Astrocyte of the hippocampus (primary cell): Measurements from ENCODE around the gene LIX1.
A peak's percentile ranks its signal among the peaks of the same experiment; 100 is the strongest.

Experiments
- DNase-seq: peaks from one replicate; pipeline ENCODE4 v3.0.0; 2011; ENCODE audit warnings: low read depth, low spot score

LIX1 gene

DNA sequence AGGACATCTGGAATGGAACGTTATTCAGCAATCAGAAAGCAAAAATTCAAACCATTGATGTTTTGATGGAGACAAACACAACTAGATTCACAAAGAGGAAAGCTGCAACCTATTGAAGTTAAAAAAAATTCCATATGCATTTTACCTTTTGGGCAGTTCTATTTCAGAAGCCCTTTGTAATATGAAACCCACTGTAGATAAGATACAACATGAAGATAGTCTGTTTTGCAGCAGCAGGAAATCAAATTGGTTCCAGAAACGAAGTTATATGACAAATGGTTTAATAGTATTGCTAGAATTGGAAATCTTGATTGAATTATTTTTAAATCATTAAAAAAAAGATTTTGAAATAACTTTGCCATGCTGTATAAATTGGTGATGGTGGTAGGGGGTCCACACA, 872 bp downstream of the LIX1 start:
- no peak for DNase-seq

DNA sequence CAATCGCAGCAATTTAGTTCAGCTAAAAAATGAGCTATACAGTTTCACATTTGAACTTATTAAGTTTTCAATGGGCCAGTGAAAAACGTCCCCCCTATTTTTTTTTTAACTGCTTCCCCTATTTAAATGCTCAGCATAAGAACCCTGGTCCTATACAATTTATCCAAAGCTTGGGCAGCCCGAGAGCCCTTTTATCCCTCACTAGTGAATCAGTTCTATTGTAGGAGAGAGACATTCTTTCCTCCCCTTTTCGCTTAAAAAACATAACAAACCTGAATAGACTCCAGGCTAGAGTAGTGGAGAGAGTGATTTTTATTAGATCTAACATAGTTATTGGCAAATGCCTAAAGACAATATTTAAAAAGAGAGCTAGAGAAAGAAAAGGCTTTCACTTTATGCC, 1.4 kb downstream of the LIX1 start:
- no peak for DNase-seq

DNA sequence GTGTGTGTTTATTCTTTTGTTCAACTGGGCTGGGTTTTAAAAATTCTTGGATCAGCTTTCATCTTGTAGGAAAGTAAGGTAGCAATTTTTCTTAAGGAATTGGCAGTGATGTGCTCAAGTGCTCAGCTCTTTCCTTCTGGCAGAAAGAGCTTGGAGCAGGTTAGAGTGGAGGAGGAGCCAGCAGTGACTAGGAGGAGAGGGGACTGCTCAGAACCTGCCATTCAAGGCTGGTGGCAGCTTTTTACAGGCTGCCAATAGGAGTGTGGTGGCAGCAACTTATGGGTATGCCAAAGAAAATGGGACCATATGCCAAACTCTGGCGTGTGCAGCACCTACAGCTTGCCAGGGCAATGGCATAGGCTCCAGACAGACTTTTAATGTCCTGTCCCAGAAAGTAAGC, 2.2 kb downstream of the LIX1 start:
- peak; percentile 49 for DNase-seq

- DNase-seq = no peak
Measured at GRCh38 chr5:97136475-97136874, 5.9 kb downstream of the LIX1 start.

DNA sequence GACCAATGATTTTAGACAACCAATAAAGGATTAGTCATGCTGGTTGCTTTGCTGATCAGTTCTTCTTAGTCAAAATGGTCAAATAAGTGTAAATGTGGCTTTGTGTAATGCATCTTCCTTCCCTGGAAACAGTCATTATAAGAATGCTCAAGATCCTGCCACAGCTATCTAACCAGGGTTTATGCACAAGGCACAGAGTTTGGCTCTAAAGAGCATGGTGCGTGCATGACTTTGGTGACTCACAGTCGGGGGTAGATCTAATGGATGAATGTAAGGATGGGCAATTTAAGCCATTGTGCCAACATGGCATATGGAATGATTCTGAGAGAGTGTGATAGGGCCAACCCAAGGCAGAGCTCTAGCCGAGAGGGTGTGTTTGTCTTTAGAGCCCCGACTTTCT, 6.5 kb downstream of the LIX1 start:
- DNase-seq = no peak

- DNase-seq = peak; percentile 71
Measured at GRCh38 chr5:97134634-97135033, 7.8 kb downstream of the LIX1 start.

- DNase-seq = no peak
Measured at GRCh38 chr5:97133101-97133500, 9.3 kb downstream of the LIX1 start.

- no peak for DNase-seq
Measured at GRCh38 chr5:97131921-97132320, 10.5 kb downstream of the LIX1 start.

DNA sequence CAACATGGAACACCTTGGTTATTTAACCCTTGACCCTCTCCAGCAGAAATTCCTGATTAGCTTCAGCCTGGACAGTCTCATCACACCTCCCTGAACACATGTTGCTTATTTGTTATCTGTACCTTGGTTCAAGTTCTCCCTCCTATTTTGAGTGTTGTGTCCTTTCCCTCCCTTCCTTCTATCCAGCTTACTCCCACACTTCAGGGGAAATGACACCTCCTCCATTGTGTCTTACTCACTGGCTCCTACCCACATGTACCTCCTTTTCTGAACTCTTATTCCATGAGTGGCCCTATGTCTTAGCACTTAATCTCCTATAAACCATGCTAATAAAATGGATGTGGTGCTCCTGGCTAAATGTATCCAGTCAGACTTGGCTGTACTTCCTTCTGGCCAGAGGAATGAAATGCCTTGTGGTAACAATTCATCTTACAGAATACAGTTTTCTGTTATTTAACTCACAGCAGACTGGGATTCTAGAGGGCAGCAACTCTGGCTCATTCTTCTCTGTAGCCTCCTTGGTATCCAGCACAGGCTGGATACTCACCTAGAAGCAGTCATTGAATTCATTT, 11.2 kb downstream of the LIX1 start:
- peak; percentile 87 for DNase-seq

- DNase-seq = no peak
Measured at GRCh38 chr5:97127727-97128126, 14.7 kb downstream of the LIX1 start.

GRCh38 chr5:97125125-97125683, 17.2 kb downstream of the LIX1 start:
- no peak for DNase-seq

DNA sequence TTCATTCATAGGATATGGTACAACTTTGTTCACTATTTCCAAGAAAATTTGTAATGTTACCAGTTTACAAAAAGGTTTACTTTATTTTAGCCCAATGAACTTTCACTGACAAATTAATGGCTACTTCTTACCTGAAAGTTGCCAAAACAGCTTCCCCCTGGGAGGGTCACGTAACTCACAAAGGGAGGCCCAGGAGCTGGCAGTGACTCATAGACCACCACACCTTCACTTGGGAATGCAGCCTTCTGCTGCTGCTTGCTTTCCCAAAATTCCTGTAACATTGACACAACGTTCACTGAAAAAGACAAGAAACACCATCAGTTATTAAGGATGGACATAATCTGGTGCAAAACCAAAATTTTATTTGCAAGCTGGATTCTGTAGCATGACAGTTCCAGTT, 18.1 kb downstream of the LIX1 start:
- no peak for DNase-seq

- DNase-seq = no peak
Measured at GRCh38 chr5:97121848-97122247, 20.6 kb downstream of the LIX1 start.

- no peak for DNase-seq
Measured at GRCh38 chr5:97120195-97120594, 22.2 kb downstream of the LIX1 start.

DNA sequence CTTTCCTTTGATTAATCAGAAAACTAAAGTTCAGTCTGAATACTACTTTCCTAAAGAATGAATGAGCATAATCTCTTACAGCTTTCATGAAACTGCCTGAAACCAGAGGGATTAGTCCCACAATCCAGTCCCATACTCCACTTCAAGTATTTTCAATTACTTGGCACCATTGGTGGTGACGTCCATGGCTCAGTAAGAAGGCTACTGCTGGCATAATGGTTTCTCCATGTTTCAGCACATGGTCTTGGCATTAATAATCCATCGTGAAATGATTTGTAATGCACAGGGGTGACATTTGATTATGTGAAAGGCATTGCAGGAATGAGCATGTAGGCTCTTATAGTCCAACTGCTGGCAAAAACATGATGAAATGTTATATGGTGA, 23.4 kb downstream of the LIX1 start:
- DNase-seq = no peak

DNA sequence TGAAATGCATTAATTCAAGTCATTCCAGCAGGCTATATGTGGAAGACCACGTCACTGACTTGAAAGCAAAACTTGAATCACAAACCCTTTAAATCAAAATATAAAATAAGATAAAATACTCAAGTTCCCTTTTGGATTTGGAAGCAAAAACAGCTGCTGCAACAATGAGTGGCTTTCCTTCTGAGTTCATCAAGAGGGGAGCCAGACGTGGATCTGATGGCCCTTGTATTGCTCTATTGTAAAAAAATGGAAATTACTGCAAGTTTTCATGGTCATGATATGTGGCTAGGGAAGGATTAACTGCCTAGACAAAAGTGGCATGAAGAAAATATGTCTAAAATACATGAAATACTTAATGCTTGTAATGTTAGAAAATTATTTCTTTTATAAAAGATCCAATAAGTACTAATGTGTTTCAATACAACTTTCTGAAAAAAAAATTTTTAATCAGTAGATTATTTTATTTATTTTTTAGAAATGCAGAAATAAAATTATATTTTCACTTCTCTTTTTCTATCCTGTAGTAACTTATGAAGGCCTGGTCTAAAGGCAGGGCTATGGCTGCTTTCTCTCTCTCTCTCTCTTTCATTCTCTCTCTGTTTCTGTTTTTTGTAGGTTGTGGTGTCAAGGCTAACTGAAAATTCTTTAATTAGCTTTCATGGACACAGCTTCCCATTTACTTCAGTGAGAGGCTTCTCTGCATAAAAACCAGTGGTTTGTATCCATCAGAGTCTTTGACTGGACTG, 24.0 kb downstream of the LIX1 start:
- DNase-seq = no peak

- DNase-seq = no peak
Measured at GRCh38 chr5:97115932-97116331, 26.5 kb downstream of the LIX1 start.

DNA sequence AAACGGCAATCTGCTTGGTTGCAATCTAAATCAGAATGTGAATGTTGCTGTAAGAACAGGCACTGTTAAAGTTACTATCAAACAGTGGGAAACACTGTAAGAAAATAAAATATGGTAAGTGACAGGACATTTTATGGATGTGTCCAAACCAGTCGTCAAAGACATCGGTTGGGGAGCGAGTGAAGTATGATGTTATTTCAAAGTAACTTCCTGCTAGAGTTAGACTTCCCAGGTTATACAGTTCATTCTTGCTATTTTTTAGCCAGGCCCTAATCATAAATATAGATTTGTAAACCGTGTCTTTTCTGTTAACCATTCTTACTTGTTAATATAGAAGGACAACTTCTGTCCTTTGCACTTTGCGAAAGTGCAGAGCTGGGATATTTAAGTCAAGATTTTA, 30.2 kb downstream of the LIX1 start:
- DNase-seq = no peak

GRCh38 chr5:97111616-97112015, 30.8 kb downstream of the LIX1 start:
- no peak for DNase-seq

DNA sequence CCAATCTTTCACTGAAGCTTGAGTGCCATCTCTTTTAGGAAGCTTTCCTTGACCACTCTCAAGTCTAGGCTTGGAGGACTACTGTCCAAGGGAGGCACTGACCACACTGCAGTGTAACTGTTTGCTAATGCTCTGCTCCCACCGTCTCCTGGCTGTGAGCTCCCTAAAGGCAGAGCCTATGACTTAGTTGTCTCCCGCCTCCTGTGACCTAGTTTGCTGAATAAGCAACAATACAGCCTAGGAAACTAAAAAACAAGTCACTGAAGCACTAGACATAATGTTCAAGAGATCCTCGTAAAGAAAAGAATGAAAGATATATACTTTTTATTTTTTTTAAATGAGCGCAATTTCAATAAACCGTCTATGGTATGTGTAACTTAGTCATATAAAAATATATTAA, 31.4 kb downstream of the LIX1 start:
- no peak for DNase-seq

GRCh38 chr5:97107318-97107717, 35.1 kb downstream of the LIX1 start:
- DNase-seq = no peak

GRCh38 chr5:97106216-97106581, 36.2 kb downstream of the LIX1 start:
- DNase-seq = no peak

GRCh38 chr5:97105501-97106215, 36.8 kb downstream of the LIX1 start:
- no peak for DNase-seq
